ENCODE results near the gene ARHGAP26.

ARHGAP26 gene

DNA sequence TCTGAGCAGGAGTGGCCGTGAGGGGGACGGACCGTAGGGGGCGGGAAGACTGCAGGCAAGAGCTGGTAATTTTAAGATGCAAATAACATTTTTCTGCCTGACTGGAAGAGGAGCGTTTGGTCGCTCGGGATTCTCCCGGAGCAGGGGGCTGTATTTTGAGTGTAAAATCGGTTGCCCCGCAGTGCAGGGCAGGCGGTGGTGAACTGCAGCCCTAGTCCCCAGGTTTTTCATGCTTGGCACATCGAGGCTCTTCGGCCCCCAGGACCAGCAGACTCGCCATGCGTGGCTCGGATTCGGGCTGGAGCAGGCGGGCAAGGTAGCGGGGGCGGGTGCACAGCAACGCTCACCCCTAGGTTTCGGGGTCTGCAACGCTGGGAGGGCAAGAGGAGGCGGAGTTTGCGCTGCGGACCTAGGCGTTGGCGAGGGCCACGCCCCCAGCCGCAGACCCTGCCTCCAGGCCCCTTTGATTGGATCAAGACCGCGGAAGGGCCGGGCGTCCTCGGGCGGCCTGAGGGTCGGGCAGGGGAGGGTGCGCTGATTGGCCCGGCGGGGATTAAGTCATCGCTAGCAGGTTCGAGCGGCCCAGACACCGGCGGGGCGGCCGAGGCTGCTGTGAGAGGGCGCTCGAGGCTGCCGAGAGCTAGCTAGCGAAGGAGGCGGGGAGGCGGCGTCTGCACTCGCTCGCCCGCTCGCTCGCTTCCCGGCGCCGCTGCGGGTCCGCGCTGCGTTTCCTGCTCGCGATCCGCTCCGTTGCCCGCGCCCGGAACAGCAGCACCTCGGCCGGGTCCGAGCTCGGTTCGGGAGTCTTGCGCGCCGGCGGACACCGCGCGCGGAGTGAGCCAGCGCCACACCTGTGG lies at the start of gene ARHGAP26:
TSS of gene ARHGAP26 (plus strand) at position 585 of the 857 bp plus-strand sequence. CDS start 385 bp downstream, outside the sequence.
- DNase-seq: peak; percentile 88

DNA sequence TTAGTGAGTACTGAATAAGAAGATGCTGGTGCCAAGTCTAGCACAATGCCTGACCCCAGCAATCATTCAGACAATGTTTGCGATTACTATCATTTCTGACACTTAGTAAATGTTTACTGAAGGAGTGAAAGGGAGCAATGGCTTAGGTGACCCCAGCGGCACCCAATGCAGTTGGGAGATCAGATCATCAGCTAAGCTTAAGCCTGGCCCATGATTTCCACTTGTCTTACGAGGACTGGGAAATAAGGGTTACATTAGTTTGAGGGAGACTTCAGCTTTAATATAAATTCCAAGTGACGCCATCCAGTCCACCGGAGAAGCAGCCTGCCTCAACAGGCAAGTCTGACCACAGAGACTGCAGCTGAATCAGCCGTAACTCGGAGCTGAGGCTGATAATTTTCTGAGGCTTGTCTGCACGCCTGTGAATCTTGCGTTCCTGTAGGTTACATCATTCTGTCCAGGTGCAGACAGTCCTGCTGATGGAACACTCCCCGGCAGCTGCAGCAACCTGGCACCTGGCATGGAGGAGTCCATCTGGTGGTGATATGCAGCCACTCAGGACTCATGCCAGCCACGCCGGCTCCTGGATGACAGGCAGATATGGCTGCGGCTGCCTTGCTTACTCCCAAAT lies 49.4 kb upstream of the ARHGAP26 start:
- no peak for DNase-seq

GRCh38 chr5:142722146-142722545 lies 48.0 kb upstream of the ARHGAP26 start:
- no peak for DNase-seq

DNA sequence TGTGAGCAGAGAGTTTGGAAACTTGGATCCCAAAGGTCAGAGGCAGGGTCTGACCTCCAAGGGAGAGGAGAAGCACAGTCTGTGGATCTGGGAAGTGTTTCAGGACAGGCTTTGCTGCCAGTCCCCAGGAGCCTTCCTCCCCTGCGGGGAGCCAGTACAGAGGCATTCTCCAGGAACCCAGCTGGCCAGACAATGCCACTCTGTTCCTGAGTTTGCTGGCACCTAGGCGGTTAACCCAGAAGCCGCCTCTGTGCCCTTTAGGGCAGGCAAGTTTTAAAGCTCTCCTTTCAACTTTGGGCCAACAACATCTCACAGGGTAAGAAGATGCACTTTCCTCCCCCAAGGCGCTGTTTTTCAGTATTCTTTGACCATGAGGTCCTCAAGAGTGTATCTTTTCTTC lies 47.3 kb upstream of the ARHGAP26 start:
- no peak for DNase-seq

- no peak for DNase-seq
These were observed 45.4 kb upstream of the ARHGAP26 start for GRCh38 chr5:142724821-142725220.

DNA sequence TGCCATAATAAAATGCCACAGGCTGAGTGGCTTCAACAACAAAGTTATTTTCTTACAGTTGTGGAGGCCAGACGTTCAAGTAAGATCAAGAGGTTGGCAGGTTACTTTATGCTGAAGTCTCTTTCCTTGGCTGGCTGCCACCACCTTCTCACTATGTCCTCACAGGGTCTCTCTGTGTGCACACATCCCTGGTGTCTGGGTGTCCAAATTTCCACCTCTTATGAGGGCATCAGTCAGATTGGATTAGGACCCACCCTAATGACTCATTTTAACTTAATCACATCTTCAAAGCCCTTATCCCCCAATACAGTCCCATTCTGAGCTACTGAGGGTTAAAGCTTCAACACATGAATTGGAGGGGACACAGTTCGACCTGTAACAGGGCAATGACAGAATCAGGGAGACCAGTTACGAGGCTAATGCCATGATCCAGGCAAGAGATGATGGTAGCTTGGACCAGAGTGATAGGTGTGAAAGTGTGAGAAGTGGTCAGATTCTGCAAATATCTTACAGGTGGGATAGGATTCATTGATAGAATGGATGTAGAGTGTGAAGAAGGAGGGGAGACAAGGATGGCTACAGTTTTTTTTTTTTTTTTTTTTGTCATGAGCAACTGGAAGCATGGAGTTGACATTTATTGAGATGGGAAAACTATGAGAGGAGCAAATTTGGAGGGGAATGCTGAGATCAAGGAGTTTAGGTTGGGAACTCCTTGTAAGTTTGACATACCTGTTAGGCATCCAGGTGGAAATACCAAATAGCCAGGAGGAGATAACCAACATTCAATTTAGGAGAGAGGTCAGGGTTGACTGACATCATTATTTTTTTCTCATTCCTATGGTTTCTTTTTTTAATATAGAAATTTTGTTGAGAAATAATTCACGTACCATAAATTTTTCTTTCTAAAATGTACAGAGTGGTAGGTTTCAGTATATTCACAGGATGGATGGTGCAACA lies 44.7 kb upstream of the ARHGAP26 start:
- no peak for DNase-seq

DNA sequence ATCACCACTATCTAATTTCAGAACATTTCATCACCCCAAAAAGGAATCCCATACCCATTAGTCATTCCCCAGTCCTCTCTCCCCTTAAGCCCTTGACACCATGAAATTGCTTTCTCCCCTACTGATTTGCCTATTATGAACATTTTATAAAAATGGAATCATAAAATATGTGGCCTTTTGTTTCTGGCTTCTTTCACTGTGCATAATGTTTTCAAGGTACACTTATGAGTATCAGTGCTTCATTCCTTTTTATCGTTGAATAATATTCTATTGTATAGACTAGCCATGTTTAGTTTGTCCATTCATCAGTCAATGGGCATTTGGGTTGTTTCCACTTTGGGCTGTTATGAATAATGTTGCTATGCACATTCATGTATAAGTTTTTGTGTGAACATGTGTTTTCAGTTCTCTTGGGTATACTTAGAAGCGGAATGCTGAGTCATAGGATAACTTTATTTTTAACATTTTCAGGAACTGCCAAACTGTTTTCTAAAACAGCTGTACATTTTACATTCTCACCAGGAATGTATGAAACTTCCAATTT lies 43.9 kb upstream of the ARHGAP26 start:
- no peak for DNase-seq

DNA sequence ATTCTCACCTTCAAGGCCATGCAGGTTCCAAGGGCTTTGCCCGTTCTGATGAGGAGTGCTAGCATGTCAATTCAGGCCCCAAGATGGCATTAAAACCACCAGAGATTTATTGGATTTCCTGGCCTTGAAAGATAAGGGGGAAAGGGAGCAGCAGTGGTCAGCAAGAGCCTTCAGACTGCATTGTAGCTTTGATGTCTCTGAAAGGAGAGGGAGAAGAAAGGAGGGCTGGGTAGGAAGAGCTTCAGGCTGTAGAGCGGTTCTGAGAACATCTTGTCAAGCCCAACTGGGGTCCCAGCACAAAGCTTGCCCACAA lies 42.5 kb upstream of the ARHGAP26 start:
- no peak for DNase-seq

DNA sequence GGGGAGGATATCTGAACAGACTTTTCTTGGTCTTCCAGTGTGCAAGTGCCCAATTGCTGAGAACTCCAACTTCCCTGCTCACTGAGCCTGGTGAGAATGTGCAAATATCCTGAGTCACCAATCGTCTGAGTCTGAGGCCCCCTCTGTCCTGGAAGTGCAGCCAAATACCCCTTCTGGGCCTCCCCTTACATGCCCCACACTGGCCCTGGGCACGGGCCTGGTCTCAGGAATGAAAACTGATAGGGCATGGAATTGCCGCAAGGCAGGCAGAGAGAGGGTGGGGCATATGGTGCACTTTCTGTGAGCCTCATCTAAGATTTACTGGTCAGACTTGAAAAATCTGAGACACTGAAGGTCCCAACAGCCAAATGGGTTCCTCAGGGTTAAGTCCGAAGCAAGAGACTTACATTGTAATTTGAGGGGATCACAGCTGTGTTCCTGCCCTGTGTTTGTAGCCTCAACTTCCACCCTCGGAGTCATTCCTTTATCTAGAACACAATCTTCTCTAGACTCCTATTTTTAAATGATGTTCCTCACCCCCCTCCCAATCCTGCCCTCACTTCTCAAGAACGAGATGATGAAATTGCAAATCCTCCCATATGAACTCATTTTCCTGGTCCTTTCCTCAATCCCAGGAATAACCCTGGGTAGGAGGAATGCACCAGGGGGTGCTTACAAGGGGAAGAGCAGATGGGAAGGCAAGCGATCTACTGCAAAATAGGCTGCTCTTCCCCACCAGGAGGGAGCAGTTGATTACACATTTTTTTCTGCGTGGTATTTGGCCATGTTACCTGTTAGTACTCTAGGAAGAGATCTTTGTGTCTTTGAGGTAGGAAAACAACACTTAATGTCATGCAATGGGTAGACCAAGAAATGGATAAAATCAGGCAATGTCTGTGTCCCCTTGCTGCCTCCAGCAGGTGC lies 34.6 kb upstream of the ARHGAP26 start:
- no peak for DNase-seq

DNA sequence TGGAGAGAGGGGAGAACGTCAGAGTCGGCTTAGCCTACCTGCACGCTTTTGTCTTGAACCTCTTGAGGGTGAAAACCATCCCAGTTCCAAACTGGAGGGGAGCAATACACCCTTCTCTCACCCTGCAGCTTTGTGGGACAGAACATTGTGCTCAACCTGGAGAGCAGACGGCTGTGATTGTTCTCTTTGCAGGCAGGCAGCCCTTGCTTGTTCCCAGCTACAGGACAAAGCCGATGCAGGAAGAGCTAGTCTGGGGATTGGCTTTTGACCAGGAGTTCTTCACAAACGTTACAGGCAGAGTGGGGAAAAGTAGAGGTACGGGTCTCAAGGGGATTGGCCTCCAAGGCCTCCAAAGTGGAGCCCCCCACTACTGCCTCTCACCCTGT lies 33.9 kb upstream of the ARHGAP26 start:
- DNase-seq: no peak

- no peak for DNase-seq
These were observed 33.0 kb upstream of the ARHGAP26 start for GRCh38 chr5:142737179-142737578.

DNA sequence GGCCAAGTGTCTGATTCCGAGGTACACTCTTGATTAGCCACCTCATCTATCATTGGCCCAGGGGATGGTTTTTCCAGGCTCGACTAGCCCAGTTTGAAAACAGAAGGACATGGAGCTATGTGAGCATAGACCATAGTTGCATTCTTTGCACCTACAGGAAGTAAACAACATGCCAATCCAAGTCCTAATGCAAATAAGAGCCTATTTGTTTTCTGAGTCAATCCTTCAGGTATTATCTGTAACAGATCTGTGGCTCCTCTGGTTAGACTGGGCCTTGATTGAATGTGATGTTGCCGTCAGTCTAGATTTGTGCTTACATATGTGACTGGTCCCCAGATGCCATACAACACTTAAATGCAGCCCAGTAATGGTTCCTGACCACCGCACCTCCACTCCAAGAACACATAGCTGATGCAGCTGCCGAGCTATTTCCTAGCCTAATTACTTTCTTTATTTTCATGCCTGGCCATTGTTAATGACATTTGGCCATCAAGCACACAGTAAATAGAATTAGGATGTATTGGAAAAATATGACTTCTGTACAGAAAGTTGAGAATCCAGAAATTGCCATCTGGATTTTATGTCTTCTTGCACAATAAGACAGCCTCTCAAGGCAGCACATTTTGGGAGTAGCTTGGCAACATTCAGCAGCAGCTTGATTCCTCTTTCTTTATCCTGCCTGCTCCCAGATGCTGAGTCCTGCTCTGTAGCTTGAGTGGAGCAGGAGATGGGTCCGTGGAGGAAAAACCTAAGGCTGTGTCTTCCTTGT lies 29.5 kb upstream of the ARHGAP26 start:
- DNase-seq: no peak

- DNase-seq: no peak
These were observed 26.4 kb upstream of the ARHGAP26 start for GRCh38 chr5:142743592-142744441.

DNA sequence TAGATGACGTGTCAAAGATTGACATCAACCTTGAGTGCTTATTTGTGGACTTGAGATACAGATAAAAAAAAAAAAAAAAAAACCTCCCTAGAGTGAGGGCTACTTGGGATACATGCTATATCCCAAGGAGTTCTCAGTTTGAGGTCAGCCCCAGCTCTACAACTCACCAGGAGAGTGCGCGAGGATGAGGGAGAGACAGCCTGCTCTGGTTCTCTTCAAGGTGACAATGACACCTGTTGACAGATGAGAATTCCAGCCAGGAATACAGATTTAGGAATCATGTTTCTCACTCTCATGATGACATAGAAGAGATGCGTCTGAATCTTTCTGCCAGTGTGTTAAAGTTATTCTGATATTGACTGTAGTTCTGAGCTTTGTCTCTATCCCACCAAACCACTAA lies 24.9 kb upstream of the ARHGAP26 start:
- DNase-seq: no peak

DNA sequence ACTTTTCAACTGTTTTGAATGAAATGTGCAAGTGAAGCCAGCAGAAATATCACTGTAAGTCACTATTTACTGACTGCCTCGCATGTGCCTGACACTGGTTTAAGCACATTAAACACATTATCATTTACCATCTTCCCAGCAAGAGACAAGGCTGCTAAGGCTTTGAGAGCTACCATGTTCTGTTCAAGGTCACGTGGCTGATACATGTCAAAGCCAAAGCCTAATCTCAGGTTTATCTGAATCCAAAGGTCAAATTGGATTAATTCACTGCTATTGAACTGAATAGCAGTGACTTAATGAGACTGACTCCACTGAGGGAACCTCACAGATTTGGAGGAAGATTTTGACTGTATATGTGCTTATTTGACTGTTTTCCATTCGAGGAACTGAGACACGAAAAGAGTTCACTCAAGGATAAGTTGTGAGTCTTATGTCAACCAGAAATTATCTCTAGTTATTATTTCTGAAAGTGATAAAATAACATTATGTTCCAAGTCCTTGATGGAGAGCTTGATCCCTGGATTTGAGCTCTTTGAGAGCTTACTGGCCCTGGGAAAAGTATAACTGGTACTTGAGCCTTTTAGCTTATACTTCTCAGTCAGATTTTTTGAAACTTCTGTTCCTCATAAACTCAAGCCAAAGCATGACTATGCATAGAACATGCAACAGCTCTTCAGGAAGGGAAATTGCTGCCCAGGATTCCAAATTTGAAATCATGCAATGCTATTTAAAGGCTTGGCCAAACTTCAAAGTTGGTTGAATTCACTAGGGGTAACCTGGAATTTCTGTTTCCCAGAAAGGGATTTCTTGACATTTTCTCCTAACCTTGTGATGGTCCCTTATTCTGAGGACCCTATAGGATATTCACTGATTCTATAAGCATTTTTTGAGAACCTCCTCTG lies 23.4 kb upstream of the ARHGAP26 start:
- DNase-seq: no peak

DNA sequence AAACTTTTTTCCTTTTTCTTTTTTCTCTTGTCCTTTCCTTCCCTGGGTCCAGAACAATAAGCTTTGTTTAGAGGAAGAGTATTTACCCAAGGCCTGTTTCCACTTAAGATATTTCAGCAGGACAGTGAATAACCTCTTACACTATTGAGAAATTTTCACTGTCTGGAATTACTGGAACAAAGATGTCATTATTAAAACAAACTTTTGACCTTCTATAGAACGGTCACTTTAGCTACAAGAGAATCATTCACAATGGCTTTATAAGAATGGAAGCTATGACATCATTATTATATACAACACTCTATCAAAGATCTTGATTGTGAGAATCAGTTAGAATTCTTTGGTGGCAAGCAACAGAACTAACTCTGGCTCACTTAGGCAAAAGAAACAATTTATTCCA lies 22.0 kb upstream of the ARHGAP26 start:
- no peak for DNase-seq

GRCh38 chr5:142748568-142749249 lies 21.5 kb upstream of the ARHGAP26 start:
- DNase-seq: peak; percentile 13

- DNase-seq: no peak
These were observed 20.9 kb upstream of the ARHGAP26 start for GRCh38 chr5:142749321-142749720.
